Coronary artery (tissue), 2 donors: Measurements from ENCODE around the gene PDCD1LG2.
A peak's percentile ranks its signal among the peaks of the same experiment; 100 is the strongest.
"Not testable (repeated sequence)": the region's sequence is repeated elsewhere in the genome, so short reads cannot be mapped to it uniquely, and the experiment has no call there.

Source experiments
- DNase-seq: peaks from one replicate; pipeline ENCODE4 v3.0.0-alpha.2; 2017; ENCODE audit warnings: low spot score
- H3K27ac ChIP-seq, 2 donors: fragments of 200-600 bp; sonication (generic); one replicate each; pipeline ENCODE4 v1.5.1; 2016 to 2019
- H3K4me3 ChIP-seq: fragments of 200-600 bp; sonication (generic); 2 replicates; pipeline ENCODE4 v1.5.1; 2016; ENCODE audit warnings: mild to moderate bottlenecking, moderate library complexity
- CTCF ChIP-seq: fragments of 200-600 bp; sonication (generic); IDR thresholded peaks from one replicate; pipeline ENCODE4 v1.5.1; 2019; ENCODE audit warnings: antibody characterized with exemption

Gene PDCD1LG2

DNA sequence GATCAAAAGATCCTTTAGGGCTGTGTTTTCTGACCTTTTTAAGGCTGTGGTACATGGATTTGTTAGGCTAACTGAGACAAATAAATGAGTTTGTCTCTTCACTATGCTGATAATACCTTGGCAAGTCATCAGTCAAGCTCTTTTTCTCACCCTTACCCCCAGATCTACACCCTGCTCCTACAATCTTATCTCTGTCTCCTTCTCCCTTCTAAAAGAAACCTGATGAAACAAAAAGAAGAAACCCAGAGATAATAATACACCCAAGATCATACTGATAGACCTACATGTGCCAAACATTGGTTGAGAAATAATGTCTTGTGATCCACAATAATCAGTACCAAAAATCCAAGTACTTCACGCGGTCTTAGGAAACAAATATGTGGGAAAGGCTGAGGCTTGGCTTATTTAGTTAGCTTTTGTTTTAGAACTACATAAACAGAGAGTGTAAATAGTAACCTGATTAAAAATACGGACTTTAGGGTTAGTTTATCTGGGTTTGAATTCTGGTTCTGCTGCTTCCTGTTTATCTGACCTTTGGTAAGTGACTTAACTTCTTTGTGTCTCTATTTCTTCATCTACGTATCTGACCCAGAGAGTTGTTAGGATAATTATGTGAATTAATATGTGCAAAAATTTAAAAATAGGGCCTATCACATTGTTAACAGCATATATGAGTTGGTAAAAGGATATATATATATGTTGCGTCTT lies 24.8 kb upstream of the PDCD1LG2 start:
- no peak for TF ChIP-seq CTCF
- Histone ChIP-seq H3K4me3 (no peak overlapping the region), H3K27ac (no peak overlapping the region)
- no peak for DNase-seq

DNA sequence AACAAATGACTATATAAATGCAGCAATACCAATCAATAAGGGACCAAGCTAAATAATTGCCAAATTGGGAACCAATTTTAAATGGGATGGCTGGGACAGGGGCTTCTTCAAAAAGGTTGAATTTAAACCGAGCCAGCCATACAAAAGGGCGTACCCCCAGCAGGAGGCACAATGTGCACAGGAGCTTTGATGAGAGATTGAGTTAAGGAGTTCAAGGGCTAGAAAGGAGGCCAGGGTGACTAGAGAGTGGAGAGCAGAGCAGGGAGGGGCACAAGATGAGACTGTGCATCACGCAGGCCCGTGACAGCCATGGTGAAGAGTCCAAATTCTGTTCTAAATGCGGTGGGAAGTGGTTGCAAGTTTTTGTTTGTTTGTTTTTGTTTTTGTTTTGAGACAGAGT lies 23.3 kb upstream of the PDCD1LG2 start:
- H3K27ac ChIP-seq = no peak overlapping the region
- TF ChIP-seq CTCF = no peak
- DNase-seq = no peak
- H3K4me3 ChIP-seq = no peak overlapping the region

GRCh38 chr9:5488221-5489008 lies 21.9 kb upstream of the PDCD1LG2 start:
- Histone ChIP-seq H3K27ac (no peak overlapping the region), H3K4me3 (no peak overlapping the region)
- DNase-seq = no peak
- no peak for TF ChIP-seq CTCF

- H3K27ac ChIP-seq = peak overlapping the region in 1 of 2 donors; percentile 29
- H3K4me3 ChIP-seq = no peak overlapping the region
- no peak for DNase-seq
- no peak for TF ChIP-seq CTCF
Measured at GRCh38 chr9:5489630-5490490, 20.5 kb upstream of the PDCD1LG2 start.

DNA sequence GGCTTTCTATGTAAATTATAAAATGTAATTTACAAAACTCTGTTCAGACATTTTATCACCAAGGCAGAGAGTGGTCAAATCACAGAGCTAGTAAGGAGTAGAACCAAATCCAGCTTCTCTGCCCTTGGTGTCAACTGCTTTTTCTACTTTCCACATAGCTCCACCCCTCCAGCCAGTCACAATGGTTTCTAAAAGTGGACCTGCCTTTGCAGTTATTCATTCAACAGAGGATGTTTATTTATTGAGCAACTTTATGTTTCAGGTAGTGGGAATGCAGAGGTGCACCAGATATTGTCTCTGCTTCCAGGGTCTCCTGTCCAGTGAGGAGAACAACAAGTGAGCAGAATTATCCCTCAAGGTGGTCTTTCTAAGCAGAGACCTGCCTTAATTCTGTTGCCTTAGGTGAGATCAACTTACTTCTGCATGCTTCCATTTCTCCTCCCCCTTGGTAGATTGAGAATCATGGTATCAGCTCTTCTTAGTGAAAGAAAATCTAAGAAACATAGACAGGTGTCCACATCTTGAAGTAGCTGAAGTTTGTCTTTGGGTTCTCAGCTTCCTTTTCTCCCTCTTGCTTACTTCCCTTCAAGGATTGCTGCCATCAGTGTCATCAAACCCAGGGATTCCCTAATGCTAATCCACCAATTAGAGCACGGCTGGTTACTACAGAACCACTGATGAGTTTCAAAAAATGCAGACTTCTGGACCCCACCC lies 17.2 kb upstream of the PDCD1LG2 start:
- Histone ChIP-seq H3K27ac (no peak overlapping the region), H3K4me3 (no peak overlapping the region)
- no peak for TF ChIP-seq CTCF
- no peak for DNase-seq

GRCh38 chr9:5493679-5494511 lies 16.4 kb upstream of the PDCD1LG2 start:
- no peak overlapping the region for H3K4me3 ChIP-seq
- peak overlapping the region in 1 of 2 donors; percentile 27 for H3K27ac ChIP-seq
- DNase-seq = no peak
- TF ChIP-seq CTCF = no peak

GRCh38 chr9:5494765-5495164 lies 15.6 kb upstream of the PDCD1LG2 start:
- H3K4me3 ChIP-seq, H3K27ac ChIP-seq, DNase-seq: not testable (repeated sequence)
